HepG2 (cell line): Measurements from ENCODE around the gene LTB4R. TPM values are rescaled to one million over a fixed set of nuclear protein-coding genes. Genes with fewer than 3 reads are reported as not detected.

Experiments used
- ATAC-seq: fragments of 200-7000 bp; cut with Tn5 transposase; 3 replicates; pipeline ENCODE4 v1.9.1; 2020; ENCODE audit warnings: mild to moderate bottlenecking, moderate library complexity
- BruUV-seq: library from RNA; stranded (reverse); fragments of 400-500 nt; replicated peaks from 2 replicates; lab custom pipeline; 2021; lab: Mats Ljungman, UMichigan
- CTCF ChIA-PET: fragments of 300-600 bp; formaldehyde crosslinking; extraction: SDS; loops from one replicate; lab custom pipeline; 2021; ENCODE audit warnings: low total read pairs, inconsistent platforms, low intra/inter-chr PET ratio; lab: Yijun Ruan, JAX
- POLR2A ChIA-PET: fragments of 350-600 bp; sonication (Branson Sonifier 250); formaldehyde crosslinking; loops from one replicate; lab custom pipeline; 2020; ENCODE audit warnings: antibody characterized with exemption, inconsistent platforms; lab: Yijun Ruan, JAX
- DNase-seq: peaks from one replicate; pipeline ENCODE4 v3.0.0-alpha.2; 2015; ENCODE audit warnings: low spot score
- FAIRE-seq: peaks from 3 replicates; lab custom pipeline; 2011; peaks lifted over from hg19 to GRCh38; lab: Jason Lieb, UNC
- H2AFZ ChIP-seq: one replicate; pipeline ENCODE4 v1.6.1; 2011; ENCODE audit warnings: low read length, inconsistent platforms
- H3K27ac ChIP-seq: fragments of 300-600 bp; 3 replicates; pipeline ENCODE4 v1.8.0; 2011; ENCODE audit warnings: mixed run types, mild to moderate bottlenecking, mixed read lengths, low read length, inconsistent platforms; ENCODE audit not compliant: insufficient read depth; ENCODE audit errors: extremely low read length
- H3K27me3 ChIP-seq, 2 experiments: fragments of 200-600 bp in 1 of 2; 2 replicates in 1 of 2; 3 replicates in 1 of 2; pipeline versions ENCODE4 v1.6.0 to v1.8.0; 2011; ENCODE audit warnings: low read length in 2 of 2, mild to moderate bottlenecking in 2 of 2, moderate library complexity in 2 of 2, inconsistent platforms in 1 of 2; ENCODE audit not compliant: insufficient read depth in 2 of 2, control insufficient read depth in 1 of 2
- H3K36me3 ChIP-seq, 2 experiments: fragments of 200-600 bp in 1 of 2; replicated peaks in 1 of 2; 2 replicates in 1 of 2; 3 replicates in 1 of 2; pipeline versions ENCODE4 v1.5.1 to v1.8.0; 2011; ENCODE audit warnings: low read length in 2 of 2, inconsistent platforms in 1 of 2; ENCODE audit not compliant: insufficient read depth in 2 of 2, control insufficient read depth in 1 of 2
- H3K4me1 ChIP-seq: 2 replicates; pipeline ENCODE4 v1.5.1; 2012; ENCODE audit warnings: low read length, inconsistent platforms; ENCODE audit not compliant: insufficient read depth
- H3K4me2 ChIP-seq: 2 replicates; pipeline ENCODE4 v1.6.0; 2011; ENCODE audit warnings: low read depth, low read length, inconsistent platforms
- H3K4me3 ChIP-seq, 3 experiments: fragments of 200-600 bp in 1 of 3; sonication (generic), shearing (Covaris generic) in 1 of 3; replicated peaks in 1 of 3; 2 replicates each; pipeline ENCODE4 v1.5.1; 2011 to 2016; ENCODE audit warnings: low read length in 3 of 3, inconsistent platforms in 2 of 3, low read depth in 2 of 3, mild to moderate bottlenecking in 2 of 3, control low read depth in 1 of 3, mixed read lengths in 1 of 3; ENCODE audit not compliant: insufficient read depth in 1 of 3
- H3K79me2 ChIP-seq: one replicate; pipeline ENCODE4 v1.6.1; 2011; ENCODE audit warnings: low read length, inconsistent platforms; ENCODE audit not compliant: insufficient read depth
- H3K9ac ChIP-seq: 2 replicates; pipeline ENCODE4 v1.6.0; 2011; ENCODE audit warnings: mild to moderate bottlenecking, low read depth, low read length, inconsistent platforms; ENCODE audit not compliant: insufficient read depth
- H3K9me3 ChIP-seq: 2 replicates; pipeline ENCODE4 v1.5.1; 2012; ENCODE audit warnings: mild to moderate bottlenecking, low read length
- H4K20me1 ChIP-seq: 2 replicates; pipeline ENCODE4 v1.6.0; 2011; ENCODE audit warnings: inconsistent platforms, mild to moderate bottlenecking, low read length, moderate library complexity; ENCODE audit not compliant: insufficient read depth
- ARNT ChIP-seq: fragments of 450-650 bp; IDR thresholded peaks from 2 replicates; pipeline ENCODE4 v1.6.1; 2017
- BRD4 ChIP-seq: sonication (generic); formaldehyde crosslinking; IDR thresholded peaks from 2 replicates; pipeline ENCODE4 v1.4.0; 2020; ENCODE audit warnings: missing genetic modification reagents
- EP300 ChIP-seq, 3 experiments: sonication (generic) in 1 of 3; formaldehyde crosslinking in 1 of 3; IDR thresholded peaks; 2 replicates each; pipeline versions ENCODE4 v1.5.1 to v1.6.1; 2011 to 2020; ENCODE audit warnings: low read depth in 2 of 3, low read length in 2 of 3, borderline replicate concordance in 1 of 3, improper control_type of control experiment in 1 of 3, mild to moderate bottlenecking in 1 of 3, missing genetic modification reagents in 1 of 3, moderate library complexity in 1 of 3
- KLF12 ChIP-seq: sonication (generic); formaldehyde crosslinking; IDR thresholded peaks from 2 replicates; pipeline ENCODE4 v1.4.0; 2020; ENCODE audit warnings: missing genetic modification reagents, borderline replicate concordance
- MLLT10 ChIP-seq: sonication (generic); formaldehyde crosslinking; IDR thresholded peaks from 2 replicates; pipeline ENCODE4 v1.4.0; 2020; ENCODE audit warnings: missing genetic modification reagents
- NBN ChIP-seq: fragments of 450-650 bp; conservative IDR thresholded peaks from 2 replicates; pipeline ENCODE4 v1.6.1; 2017
- NFRKB ChIP-seq: fragments of 450-650 bp; IDR thresholded peaks from 2 replicates; pipeline ENCODE4 v1.6.1; 2017
- NFYB ChIP-seq: sonication (generic); formaldehyde crosslinking; IDR thresholded peaks from 2 replicates; pipeline ENCODE4 v1.4.0; 2020; ENCODE audit warnings: missing genetic modification reagents
- RARG ChIP-seq: sonication (generic); formaldehyde crosslinking; IDR thresholded peaks from 2 replicates; pipeline ENCODE4 v1.4.0; 2020; ENCODE audit warnings: low read depth, mild to moderate bottlenecking, missing genetic modification reagents
- SALL2 ChIP-seq: sonication (generic); formaldehyde crosslinking; IDR thresholded peaks from 2 replicates; pipeline ENCODE4 v1.8.1; 2023; ENCODE audit warnings: mild to moderate bottlenecking, missing genetic modification reagents, inconsistent platforms
- ZNF138 ChIP-seq: sonication (generic); formaldehyde crosslinking; IDR thresholded peaks from 2 replicates; pipeline ENCODE4 v1.5.0; 2020; ENCODE audit warnings: mild to moderate bottlenecking, low read depth, missing genetic modification reagents
- ZNF562 ChIP-seq: sonication (generic); formaldehyde crosslinking; IDR thresholded peaks from 2 replicates; pipeline ENCODE4 v1.8.0; 2022; ENCODE audit warnings: missing genetic modification reagents, borderline replicate concordance
- ZNF724P ChIP-seq: sonication (generic); formaldehyde crosslinking; IDR thresholded peaks from 2 replicates; pipeline ENCODE4 v1.8.0; 2022; ENCODE audit warnings: missing genetic modification reagents, borderline replicate concordance
- WGBS: methylation state at CpG from one replicate; pipeline ENCODE4 v1.1.6; 2017; ENCODE audit warnings: low lambda C conversion rate; 5-methylcytosine and 5-hydroxymethylcytosine counted together
- in situ Hi-C: cut with HindIII; loops from 2 replicates; pipeline ENCODE4 v1.10.0; 2017; ENCODE audit warnings: low pct_unique_long_range_greater_than_20kb; ENCODE audit not compliant: extremely low pct_ligation_motif_present
- intact Hi-C: fragments of 100-400 bp; cut with micrococcal nuclease; formaldehyde crosslinking; loops from one replicate; pipeline ENCODE4 v1.10.0; 2022; ENCODE audit not compliant: unreplicated experiment
- polyA plus RNA-seq, 8 experiments: library from polyadenylated mRNA; depleted of rRNA in 3 of 8; stranded (reverse) in 7 of 8; unstranded in 1 of 8; fragments of >200 nt; fragmentation: Illumina TruSeq in 4 of 8; extraction: Trizol in 4 of 8; gene quantifications; 2 replicates each; pipeline versions ENCODE4 v1.2.1 to v1.2.3, GENCODE V29; 2011 to 2016; ENCODE audit warnings: low read depth in 4 of 8, missing spikeins in 1 of 8, mixed read lengths in 1 of 8; ENCODE audit not compliant: insufficient read depth in 1 of 8
- total RNA-seq, 5 experiments: library from RNA; depleted of rRNA; stranded (reverse); fragments of >200 nt; fragmentation: Illumina TruSeq; extraction: Trizol; gene quantifications; 2 replicates each; pipeline ENCODE4 v1.2.3, GENCODE V29; 2016; ENCODE audit warnings: low read depth in 1 of 5
- TF ChIP-seq, protein P1 (sequence below): sonication (generic); formaldehyde crosslinking; IDR thresholded peaks from 2 replicates; pipeline ENCODE4 v1.8.0; 2022; ENCODE audit warnings: mild to moderate bottlenecking, missing genetic modification reagents, borderline replicate concordance
- TF ChIP-seq, protein P2 (sequence below): sonication (generic); formaldehyde crosslinking; IDR thresholded peaks from 2 replicates; pipeline ENCODE4 v1.5.0; 2020; ENCODE audit warnings: missing genetic modification reagents, mild to moderate bottlenecking, borderline replicate concordance
- TF ChIP-seq, protein P3 (sequence below): sonication (generic); formaldehyde crosslinking; IDR thresholded peaks from 2 replicates; pipeline ENCODE4 v1.5.1; 2020; ENCODE audit warnings: missing genetic modification reagents, mild to moderate bottlenecking, borderline replicate concordance

LTB4R gene
- total and polyA plus RNA-seq, 2 of the 13 experiments (the other 11 are each of a cell fraction or from before 2014, with no cell fraction given) = 3.2 to 8.2 TPM

DNA sequence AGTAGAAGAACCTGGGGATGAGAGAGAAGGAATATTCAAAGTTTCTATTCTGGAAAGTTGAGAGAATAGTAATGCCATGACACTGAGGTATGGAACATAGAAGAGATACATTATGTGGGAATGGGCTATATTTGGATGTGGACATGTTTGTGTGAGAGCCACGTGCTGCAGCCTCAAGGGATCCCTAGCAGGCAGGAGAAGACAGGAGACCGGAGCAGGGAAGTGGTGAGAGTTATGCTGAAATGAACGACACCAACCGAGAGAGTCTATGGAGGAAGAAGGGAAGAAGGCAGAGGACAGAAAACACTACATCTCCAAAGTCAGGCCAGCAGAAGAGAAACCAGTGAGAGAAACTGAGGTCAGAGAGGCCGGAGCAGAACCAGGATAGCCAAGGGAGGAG is 38.4 kb downstream of the LTB4R start:
- BruUV-seq = no TSS peak
- no peak overlapping the region for H2AFZ ChIP-seq
- TF ChIP-seq NBN (0 out of 2 replicates have a peak, but pooled peaks have one; percentile 58), BRD4 (CRISPR knock-in tag) (no peak), ZNF138 (CRISPR knock-in tag) (no peak), ZNF562 (CRISPR knock-in tag) (no peak), SALL2 (CRISPR knock-in tag) (no peak), EP300 (IDR thresholded peaks at IDR 0.05; ENCODE audit: low read depth in 2 of 2, low read length in 2 of 2) (no peak), EP300 (CRISPR knock-in tag; IDR thresholded peaks at IDR 0.05; ENCODE audit: borderline replicate concordance) (no peak), KLF12 (CRISPR knock-in tag) (no peak), NFRKB (peak; percentile 31; the same call in 1 of the 2 replicates), MLLT10 (CRISPR knock-in tag) (no peak), ZNF724P (CRISPR knock-in tag) (no peak), ARNT (0 out of 2 replicates have a peak, but pooled peaks have one; percentile 64), NFYB (no peak), RARG (CRISPR knock-in tag) (no peak)
- TF ChIP-seq, protein P1, sequence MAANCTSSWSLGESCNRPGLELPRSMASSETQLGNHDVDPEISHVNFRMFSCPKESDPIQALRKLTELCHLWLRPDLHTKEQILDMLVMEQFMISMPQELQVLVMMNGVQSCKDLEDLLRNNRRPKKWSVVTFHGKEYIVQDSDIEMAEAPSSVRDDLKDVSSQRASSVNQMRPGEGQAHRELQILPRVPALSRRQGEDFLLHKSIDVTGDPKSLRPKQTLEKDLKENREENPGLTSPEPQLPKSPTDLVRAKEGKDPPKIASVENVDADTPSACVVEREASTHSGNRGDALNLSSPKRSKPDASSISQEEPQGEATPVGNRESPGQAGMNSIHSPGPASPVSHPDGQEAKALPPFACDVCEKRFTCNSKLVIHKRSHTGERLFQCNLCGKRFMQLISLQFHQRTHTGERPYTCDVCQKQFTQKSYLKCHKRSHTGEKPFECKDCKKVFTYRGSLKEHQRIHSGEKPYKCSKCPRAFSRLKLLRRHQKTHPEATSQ (CRISPR knock-in tag) = no peak
- TF ChIP-seq, protein P2, sequence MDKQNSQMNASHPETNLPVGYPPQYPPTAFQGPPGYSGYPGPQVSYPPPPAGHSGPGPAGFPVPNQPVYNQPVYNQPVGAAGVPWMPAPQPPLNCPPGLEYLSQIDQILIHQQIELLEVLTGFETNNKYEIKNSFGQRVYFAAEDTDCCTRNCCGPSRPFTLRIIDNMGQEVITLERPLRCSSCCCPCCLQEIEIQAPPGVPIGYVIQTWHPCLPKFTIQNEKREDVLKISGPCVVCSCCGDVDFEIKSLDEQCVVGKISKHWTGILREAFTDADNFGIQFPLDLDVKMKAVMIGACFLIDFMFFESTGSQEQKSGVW = no peak
- TF ChIP-seq, protein P3, sequence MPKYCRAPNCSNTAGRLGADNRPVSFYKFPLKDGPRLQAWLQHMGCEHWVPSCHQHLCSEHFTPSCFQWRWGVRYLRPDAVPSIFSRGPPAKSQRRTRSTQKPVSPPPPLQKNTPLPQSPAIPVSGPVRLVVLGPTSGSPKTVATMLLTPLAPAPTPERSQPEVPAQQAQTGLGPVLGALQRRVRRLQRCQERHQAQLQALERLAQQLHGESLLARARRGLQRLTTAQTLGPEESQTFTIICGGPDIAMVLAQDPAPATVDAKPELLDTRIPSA (CRISPR knock-in tag) = no peak
- H3K4me3 ChIP-seq = no peak overlapping the region
- WGBS = 40% methylated on average over 5 of the region's 5 CpGs
- DNase-seq (no peak), FAIRE-seq (no peak), ATAC-seq (no peak)
- H3K27ac ChIP-seq = no peak overlapping the region
- peaks cover 10% of the 10 kb centered on the region for H3K4me1 ChIP-seq
- POLR2A ChIA-PET = no interaction called here
- peaks cover 3 to 14% of the 10 kb centered on the region in 2 experiments; a peak in 2 of 5 replicates for H3K27me3 ChIP-seq
- no peaks in the 10 kb centered on the region for H3K36me3 ChIP-seq
- intact Hi-C loops (no loop called here), in situ Hi-C loops (no loop called here)
- no peaks in the 10 kb centered on the region for H3K9me3 ChIP-seq
- no peak overlapping the region for H3K9ac ChIP-seq
- H4K20me1 ChIP-seq = no peaks in the 10 kb centered on the region
- CTCF ChIA-PET = no interaction called here
- H3K79me2 ChIP-seq = no peaks in the 10 kb centered on the region
- H3K4me2 ChIP-seq = no peak overlapping the region
